Measurements from ENCODE around the gene EIF4G3.

Gene EIF4G3

GRCh38 chr1:21082073-21082472 is 94.6 kb downstream of the EIF4G3 start:
- Histone ChIP-seq H4K20me1 (ENCODE audit: insufficient read depth) (no peaks in the 10 kb centered on the region), H3K4me3 (IDR thresholded peaks at IDR 0.05; ENCODE audit: insufficient read depth, low read depth, low read length) (no peak overlapping the region), H3K36me3 (ENCODE audit: insufficient read depth) (no peaks in the 10 kb centered on the region), H2AFZ (ENCODE audit: low read depth) (no peak overlapping the region), H3K27ac (no peak overlapping the region), H3K4me2 (no peak overlapping the region), H3K79me2 (ENCODE audit: insufficient read depth, low read depth) (no peaks in the 10 kb centered on the region), H3K4me1 (ENCODE audit: low read depth, poor library complexity, severe bottlenecking) (no peaks in the 10 kb centered on the region), H3K27me3 (ENCODE audit: insufficient read depth, low read depth) (no peaks in the 10 kb centered on the region), H3K9ac (no peak overlapping the region)
- no peak for TF ChIP-seq CTCF (conservative IDR thresholded peaks at IDR 0.05; ENCODE audit: low read depth, low read length)

GRCh38 chr1:21077085-21077484 is 99.6 kb downstream of the EIF4G3 start:
- TF ChIP-seq CTCF (conservative IDR thresholded peaks at IDR 0.05; ENCODE audit: low read depth, low read length) = no peak
- Histone ChIP-seq H3K9ac (no peak overlapping the region), H4K20me1 (ENCODE audit: insufficient read depth) (no peaks in the 10 kb centered on the region), H3K27ac (no peak overlapping the region), H2AFZ (ENCODE audit: low read depth) (no peak overlapping the region), H3K79me2 (ENCODE audit: insufficient read depth, low read depth) (no peaks in the 10 kb centered on the region; the same call in 1 of the 2 replicates), H3K4me3 (IDR thresholded peaks at IDR 0.05; ENCODE audit: insufficient read depth, low read depth, low read length) (no peak overlapping the region), H3K4me1 (ENCODE audit: low read depth, poor library complexity, severe bottlenecking) (no peaks in the 10 kb centered on the region), H3K36me3 (ENCODE audit: insufficient read depth) (no peaks in the 10 kb centered on the region), H3K4me2 (no peak overlapping the region), H3K27me3 (ENCODE audit: insufficient read depth, low read depth) (no peaks in the 10 kb centered on the region)

GRCh38 chr1:21072721-21073120 is 104.0 kb downstream of the EIF4G3 start:
- no peak for TF ChIP-seq CTCF (conservative IDR thresholded peaks at IDR 0.05; ENCODE audit: low read depth, low read length)
- Histone ChIP-seq H3K4me3 (IDR thresholded peaks at IDR 0.05; ENCODE audit: insufficient read depth, low read depth, low read length) (no peak overlapping the region), H3K27me3 (ENCODE audit: insufficient read depth, low read depth) (no peaks in the 10 kb centered on the region), H3K79me2 (ENCODE audit: insufficient read depth, low read depth) (no peaks in the 10 kb centered on the region; the same call in 1 of the 2 replicates), H3K27ac (no peak overlapping the region), H3K9ac (no peak overlapping the region), H2AFZ (ENCODE audit: low read depth) (no peak overlapping the region), H3K36me3 (ENCODE audit: insufficient read depth) (no peaks in the 10 kb centered on the region), H4K20me1 (ENCODE audit: insufficient read depth) (no peaks in the 10 kb centered on the region), H3K4me2 (no peak overlapping the region), H3K4me1 (ENCODE audit: low read depth, poor library complexity, severe bottlenecking) (no peaks in the 10 kb centered on the region)

- H3K27ac ChIP-seq = no peak overlapping the region
- no peaks in the 10 kb centered on the region for H3K27me3 ChIP-seq (ENCODE audit: insufficient read depth, low read depth)
- no peaks in the 10 kb centered on the region for H4K20me1 ChIP-seq (ENCODE audit: insufficient read depth)
- no peak overlapping the region for H3K4me2 ChIP-seq
- H3K4me1 ChIP-seq (ENCODE audit: low read depth, poor library complexity, severe bottlenecking) = no peaks in the 10 kb centered on the region
- no peak for TF ChIP-seq CTCF (conservative IDR thresholded peaks at IDR 0.05; ENCODE audit: low read depth, low read length)
- H3K79me2 ChIP-seq (ENCODE audit: insufficient read depth, low read depth) = no peaks in the 10 kb centered on the region
- H2AFZ ChIP-seq (ENCODE audit: low read depth) = no peak overlapping the region
- H3K9ac ChIP-seq = no peak overlapping the region
- no peaks in the 10 kb centered on the region for H3K36me3 ChIP-seq (ENCODE audit: insufficient read depth)
- no peak overlapping the region for H3K4me3 ChIP-seq (IDR thresholded peaks at IDR 0.05; ENCODE audit: insufficient read depth, low read depth, low read length)
Observed at GRCh38 chr1:21069549-21069948, 107.1 kb downstream of the EIF4G3 start.
